ENCODE data around the gene ITFG2.
A peak's percentile ranks its signal among the peaks of the same experiment; 100 is the strongest.

The ITFG2 gene

GRCh38 chr12:2795291-2796186, 16.9 kb upstream of the ITFG2 start:
- Histone ChIP-seq H3K27me3 (ENCODE audit: insufficient read depth, low read length) (no peaks in the 10 kb centered on the region; the same call in 1 of the 2 replicates), H3K9me2 (ENCODE audit: low read depth, low read length) (no peaks in the 10 kb centered on the region), H3K79me2 (ENCODE audit: insufficient read depth, low read length) (peaks cover 12% of the 10 kb centered on the region), H3K4me2 (ENCODE audit: low read length) (peak overlapping the region; percentile 80), H3K9ac (ENCODE audit: low read length) (peak overlapping the region; percentile 83), H3K9me3 (ENCODE audit: low read length) (no peaks in the 10 kb centered on the region), H3K4me1 (ENCODE audit: insufficient read depth, low read length, severe bottlenecking) (peaks cover 23% of the 10 kb centered on the region), H4K20me1 (ENCODE audit: insufficient read depth, low read length) (no peaks in the 10 kb centered on the region), H3K36me3 (ENCODE audit: insufficient read depth, low read length) (peaks cover 41% of the 10 kb centered on the region), H3K27ac (ENCODE audit: low read depth, low read length, poor library complexity, severe bottlenecking) (no peak overlapping the region), H2AFZ (ENCODE audit: low read length) (no peak overlapping the region), H3F3A (ENCODE audit: insufficient read depth, low read length) (no peaks in the 10 kb centered on the region), H3K4me3 (ENCODE audit: low read depth, low read length, poor library complexity, severe bottlenecking) (peak overlapping the region; percentile 83)
- TF ChIP-seq, protein P1, sequence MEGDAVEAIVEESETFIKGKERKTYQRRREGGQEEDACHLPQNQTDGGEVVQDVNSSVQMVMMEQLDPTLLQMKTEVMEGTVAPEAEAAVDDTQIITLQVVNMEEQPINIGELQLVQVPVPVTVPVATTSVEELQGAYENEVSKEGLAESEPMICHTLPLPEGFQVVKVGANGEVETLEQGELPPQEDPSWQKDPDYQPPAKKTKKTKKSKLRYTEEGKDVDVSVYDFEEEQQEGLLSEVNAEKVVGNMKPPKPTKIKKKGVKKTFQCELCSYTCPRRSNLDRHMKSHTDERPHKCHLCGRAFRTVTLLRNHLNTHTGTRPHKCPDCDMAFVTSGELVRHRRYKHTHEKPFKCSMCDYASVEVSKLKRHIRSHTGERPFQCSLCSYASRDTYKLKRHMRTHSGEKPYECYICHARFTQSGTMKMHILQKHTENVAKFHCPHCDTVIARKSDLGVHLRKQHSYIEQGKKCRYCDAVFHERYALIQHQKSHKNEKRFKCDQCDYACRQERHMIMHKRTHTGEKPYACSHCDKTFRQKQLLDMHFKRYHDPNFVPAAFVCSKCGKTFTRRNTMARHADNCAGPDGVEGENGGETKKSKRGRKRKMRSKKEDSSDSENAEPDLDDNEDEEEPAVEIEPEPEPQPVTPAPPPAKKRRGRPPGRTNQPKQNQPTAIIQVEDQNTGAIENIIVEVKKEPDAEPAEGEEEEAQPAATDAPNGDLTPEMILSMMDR (IDR thresholded peaks at IDR 0.05; ENCODE audit: low read length), result no peak
- TF ChIP-seq EZH2 (IDR thresholded peaks at IDR 0.05; ENCODE audit: borderline replicate concordance, low read length), result no peak

- no peak overlapping the region for H2AFZ ChIP-seq (ENCODE audit: low read length)
- H3K4me3 ChIP-seq (ENCODE audit: low read depth, low read length, poor library complexity, severe bottlenecking), result peak overlapping the region; percentile 83
- peak overlapping the region; percentile 77 for H3K9ac ChIP-seq (ENCODE audit: low read length)
- peaks cover 23% of the 10 kb centered on the region for H3K4me1 ChIP-seq (ENCODE audit: insufficient read depth, low read length, severe bottlenecking)
- no peaks in the 10 kb centered on the region for H3K9me3 ChIP-seq (ENCODE audit: low read length)
- H3K4me2 ChIP-seq (ENCODE audit: low read length), result peak overlapping the region; percentile 80
- no peaks in the 10 kb centered on the region for H4K20me1 ChIP-seq (ENCODE audit: insufficient read depth, low read length)
- peak overlapping the region; percentile 1 for H3K27ac ChIP-seq (ENCODE audit: low read depth, low read length, poor library complexity, severe bottlenecking)
- H3F3A ChIP-seq (ENCODE audit: insufficient read depth, low read length), result no peaks in the 10 kb centered on the region
- no peaks in the 10 kb centered on the region; the same call in 1 of the 2 replicates for H3K27me3 ChIP-seq (ENCODE audit: insufficient read depth, low read length)
- TF ChIP-seq EZH2 (IDR thresholded peaks at IDR 0.05; ENCODE audit: borderline replicate concordance, low read length), result no peak
- TF ChIP-seq, protein P1 (IDR thresholded peaks at IDR 0.05; ENCODE audit: low read length), result no peak
- no peaks in the 10 kb centered on the region for H3K9me2 ChIP-seq (ENCODE audit: low read depth, low read length)
- peaks cover 48% of the 10 kb centered on the region for H3K36me3 ChIP-seq (ENCODE audit: insufficient read depth, low read length)
- H3K79me2 ChIP-seq (ENCODE audit: insufficient read depth, low read length), result peaks cover 12% of the 10 kb centered on the region
Observed at GRCh38 chr12:2796187-2796666, 16.2 kb upstream of the ITFG2 start.

DNA sequence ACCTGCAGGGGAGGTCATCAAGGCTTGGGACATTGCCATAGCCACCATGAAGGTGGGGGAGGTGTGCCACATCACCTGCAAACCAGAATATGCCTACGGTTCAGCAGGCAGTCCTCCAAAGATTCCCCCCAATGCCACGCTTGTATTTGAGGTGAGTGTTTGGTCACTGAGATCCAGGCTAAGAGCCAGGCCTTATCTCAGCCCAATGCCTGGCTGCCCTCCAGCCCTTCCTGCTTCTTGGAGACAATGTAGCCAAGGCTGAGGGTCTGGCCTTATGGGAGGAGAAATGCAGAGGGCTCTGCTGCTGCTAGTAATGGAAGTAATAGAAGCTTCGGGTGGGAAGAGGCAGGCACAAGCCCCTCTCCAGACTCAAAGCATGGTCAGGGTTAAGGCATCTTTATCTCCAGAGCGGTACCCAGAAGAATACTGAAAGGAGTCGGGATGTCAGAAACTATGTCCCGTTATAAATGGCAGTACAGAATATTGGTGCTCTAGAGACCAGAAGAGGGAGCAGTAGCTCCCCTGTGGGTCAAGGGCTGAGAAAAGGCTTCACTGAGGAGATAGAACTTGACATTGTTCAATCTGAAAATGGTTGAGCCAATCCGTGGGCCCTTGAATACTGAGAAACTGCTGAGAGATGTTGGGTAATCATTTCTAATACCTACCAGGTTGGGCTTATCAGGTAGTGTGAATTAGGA, 14.6 kb upstream of the ITFG2 start:
- H3K27me3 ChIP-seq (ENCODE audit: insufficient read depth, low read length), result no peaks in the 10 kb centered on the region; the same call in 1 of the 2 replicates
- H3K9ac ChIP-seq (ENCODE audit: low read length), result no peak overlapping the region
- peaks cover 12% of the 10 kb centered on the region for H3K79me2 ChIP-seq (ENCODE audit: insufficient read depth, low read length)
- H3K4me3 ChIP-seq (ENCODE audit: low read depth, low read length, poor library complexity, severe bottlenecking), result no peak overlapping the region
- H3K4me2 ChIP-seq (ENCODE audit: low read length), result no peak overlapping the region
- H3K36me3 ChIP-seq (ENCODE audit: insufficient read depth, low read length), result peaks cover 65% of the 10 kb centered on the region
- H3K9me3 ChIP-seq (ENCODE audit: low read length), result no peaks in the 10 kb centered on the region
- no peaks in the 10 kb centered on the region for H4K20me1 ChIP-seq (ENCODE audit: insufficient read depth, low read length)
- H2AFZ ChIP-seq (ENCODE audit: low read length), result no peak overlapping the region
- no peaks in the 10 kb centered on the region for H3K9me2 ChIP-seq (ENCODE audit: low read depth, low read length)
- H3F3A ChIP-seq (ENCODE audit: insufficient read depth, low read length), result no peaks in the 10 kb centered on the region
- peaks cover 23% of the 10 kb centered on the region for H3K4me1 ChIP-seq (ENCODE audit: insufficient read depth, low read length, severe bottlenecking)
- H3K27ac ChIP-seq (ENCODE audit: low read depth, low read length, poor library complexity, severe bottlenecking), result no peak overlapping the region
- TF ChIP-seq, protein P1 (IDR thresholded peaks at IDR 0.05; ENCODE audit: low read length), result peak; percentile 23; the same call in 1 of the 2 replicates
- no peak for TF ChIP-seq EZH2 (IDR thresholded peaks at IDR 0.05; ENCODE audit: borderline replicate concordance, low read length)
